CD14-positive monocyte (primary cell): ENCODE data around the gene USP3. TPM values are rescaled to one million over a fixed set of nuclear protein-coding genes. Genes with fewer than 3 reads are reported as not detected.

Experiments used
- DNase-seq, 3 donors: peaks; one replicate each; pipeline ENCODE4 v3.0.0-alpha.2; 2011 to 2022
- H2AFZ ChIP-seq: 2 replicates; pipeline ENCODE4 v1.6.0; 2012; ENCODE audit warnings: mild to moderate bottlenecking, low read depth, low read length, inconsistent platforms; ENCODE audit not compliant: insufficient read depth, poor library complexity, severe bottlenecking
- H3K27ac ChIP-seq, 2 donors: 1 replicate in 1 of 2; 2 replicates in 1 of 2; pipeline ENCODE4 v1.5.1; 2012 to 2013; ENCODE audit warnings: low read length in 2 of 2, control low read depth in 1 of 2, inconsistent platforms in 1 of 2, low read depth in 1 of 2, mild to moderate bottlenecking in 1 of 2
- H3K27me3 ChIP-seq, 2 donors: one replicate each; pipeline versions ENCODE4 v1.6.0 to v1.6.1; 2011 to 2013; ENCODE audit warnings: low read length in 2 of 2; ENCODE audit not compliant: control insufficient read depth in 2 of 2, insufficient read depth in 2 of 2
- H3K36me3 ChIP-seq, 2 donors: replicated peaks in 1 of 2; 1 replicate in 1 of 2; 2 replicates in 1 of 2; pipeline versions ENCODE4 v1.5.1 to v1.6.1; 2012 to 2013; ENCODE audit warnings: low read length in 2 of 2, control low read depth in 1 of 2, inconsistent platforms in 1 of 2, mild to moderate bottlenecking in 1 of 2; ENCODE audit not compliant: insufficient read depth in 2 of 2, control insufficient read depth in 1 of 2
- H3K4me1 ChIP-seq, 2 donors: 1 replicate in 1 of 2; 2 replicates in 1 of 2; pipeline versions ENCODE4 v1.5.1 to v1.6.1; 2012 to 2013; ENCODE audit warnings: low read length in 2 of 2, control low read depth in 1 of 2, inconsistent platforms in 1 of 2, mild to moderate bottlenecking in 1 of 2, moderate library complexity in 1 of 2; ENCODE audit not compliant: insufficient read depth in 2 of 2, control insufficient read depth in 1 of 2
- H3K4me2 ChIP-seq: replicated peaks from 2 replicates; pipeline ENCODE3; 2012; ENCODE audit warnings: low read length, moderate library complexity, mild to moderate bottlenecking; ENCODE audit not compliant: poor library complexity, severe bottlenecking; ENCODE audit errors: extremely low read depth
- H3K4me3 ChIP-seq, 3 experiments: fragments of 200-600 bp in 1 of 3; sonication (generic) in 1 of 3; replicated peaks in 1 of 3; 1 replicate in 2 of 3; 2 replicates in 1 of 3; pipeline ENCODE4 v1.5.1; 2011 to 2013; ENCODE audit warnings: low read length in 3 of 3, mild to moderate bottlenecking in 3 of 3, control low read depth in 2 of 3, low read depth in 2 of 3, inconsistent platforms in 1 of 3, moderate library complexity in 1 of 3
- H3K79me2 ChIP-seq: 2 replicates; pipeline ENCODE4 v1.6.0; 2012; ENCODE audit warnings: mild to moderate bottlenecking, control low read depth, inconsistent platforms, low read length, moderate library complexity; ENCODE audit not compliant: insufficient read depth
- H3K9ac ChIP-seq: 2 replicates; pipeline ENCODE4 v1.6.0; 2017; ENCODE audit warnings: low read length, mild to moderate bottlenecking; ENCODE audit not compliant: insufficient read depth, poor library complexity, severe bottlenecking
- H3K9me3 ChIP-seq, 2 donors: replicated peaks in 1 of 2; 1 replicate in 1 of 2; 2 replicates in 1 of 2; pipeline versions ENCODE4 v1.5.1 to v1.6.1; 2012 to 2013; ENCODE audit warnings: low read length in 2 of 2, control low read depth in 1 of 2; ENCODE audit not compliant: control insufficient read depth in 1 of 2, insufficient read depth in 1 of 2
- H4K20me1 ChIP-seq: 2 replicates; pipeline ENCODE4 v1.6.0; 2012; ENCODE audit warnings: mild to moderate bottlenecking, low read length, control low read depth, moderate library complexity; ENCODE audit not compliant: insufficient read depth
- H3K27ac Mint-ChIP-seq, 7 donors: one replicate each; pipeline ENCODE4 v1.8.0; 2020; ENCODE audit warnings: mild to moderate bottlenecking in 7 of 7, mixed read lengths in 7 of 7, moderate library complexity in 6 of 7, inconsistent platforms in 2 of 7
- H3K27me3 Mint-ChIP-seq, 3 donors: one replicate each; pipeline ENCODE4 v1.8.0; 2021 to 2022; ENCODE audit warnings: low read depth in 3 of 3, mild to moderate bottlenecking in 3 of 3, mixed read lengths in 3 of 3, moderate library complexity in 3 of 3, inconsistent platforms in 1 of 3
- H3K36me3 Mint-ChIP-seq, 2 donors: one replicate each; pipeline ENCODE4 v1.8.0; 2020; ENCODE audit warnings: mixed read lengths in 2 of 2, inconsistent platforms in 1 of 2, mild to moderate bottlenecking in 1 of 2
- H3K4me1 Mint-ChIP-seq: one replicate; pipeline ENCODE4 v1.8.0; 2020; ENCODE audit warnings: mild to moderate bottlenecking, mixed read lengths
- H3K4me3 Mint-ChIP-seq, 2 donors: one replicate each; pipeline ENCODE4 v1.8.0; 2020; ENCODE audit warnings: mild to moderate bottlenecking in 2 of 2, mixed read lengths in 2 of 2, moderate library complexity in 1 of 2
- H3K9me3 Mint-ChIP-seq, 7 donors: one replicate each; pipeline ENCODE4 v1.8.0; 2020 to 2022; ENCODE audit warnings: mixed read lengths in 7 of 7, mild to moderate bottlenecking in 6 of 7, moderate library complexity in 6 of 7, inconsistent platforms in 2 of 7
- CTCF ChIP-seq: fragments of 200-600 bp; IDR thresholded peaks from one replicate; pipeline ENCODE4 v1.8.0; 2022; ENCODE audit warnings: antibody characterized with exemption, mild to moderate bottlenecking
- WGBS: methylation state at CpG from one replicate; pipeline ENCODE4 v1.1.5; 2013; ENCODE audit warnings: missing lambda C conversion rate; ENCODE audit not compliant: insufficient coverage; 5-methylcytosine and 5-hydroxymethylcytosine counted together
- intact Hi-C, 2 donors: fragments of 100-400 bp; cut with micrococcal nuclease; formaldehyde crosslinking; loops; one replicate each; pipeline versions ENCODE4 v1.15.0 to v1.15.1; 2023
- polyA plus RNA-seq, 3 donors: library from polyadenylated mRNA; depleted of rRNA in 1 of 3; unstranded in 2 of 3; stranded (reverse) in 1 of 3; fragments of 300-500 nt in 2 of 3; fragments of >200 nt in 1 of 3; fragmentation: Illumina TruSeq in 2 of 3; gene quantifications; 1 replicate in 2 of 3; 2 replicates in 1 of 3; pipeline ENCODE4 v1.2.3, GENCODE V29; 2012 to 2021

USP3 gene
- polyA plus RNA-seq, 3 donors = 91.4 to 167 (median 122) TPM

GRCh38 chr15:63593705-63594671 lies 89.6 kb downstream of the USP3 start:
- TF ChIP-seq CTCF = no peak
- H3K36me3 Mint-ChIP-seq = peaks cover 53 to 57% of the 10 kb centered on the region in 2 donors
- no peak overlapping the region for H3K4me3 ChIP-seq

GRCh38 chr15:63595065-63595464 lies 90.7 kb downstream of the USP3 start:
- Histone ChIP-seq H3K4me3 (no peak overlapping the region), H3K36me3 (peaks cover 43 to 47% of the 10 kb centered on the region in 2 donors), H3K9ac (no peak overlapping the region), H3K4me2 (no peak overlapping the region), H3K79me2 (no peaks in the 10 kb centered on the region), H2AFZ (no peak overlapping the region), H3K4me1 (peaks cover 11 to 12% of the 10 kb centered on the region in 2 donors), H3K27ac (peak overlapping the region in 1 of 2 donors; percentile 36), H4K20me1 (peaks cover 69% of the 10 kb centered on the region), H3K27me3 (no peaks in the 10 kb centered on the region), H3K9me3 (no peaks in the 10 kb centered on the region)
- H3K27me3 Mint-ChIP-seq = peaks cover 0 to 5% (median 0%) of the 10 kb centered on the region in 3 donors
- H3K36me3 Mint-ChIP-seq = peaks cover 42 to 46% of the 10 kb centered on the region in 2 donors
- H3K27ac Mint-ChIP-seq = peak overlapping the region in 4 of 7 donors; percentile 5 to 69 (median 58)
- 100% methylated on average over 3 of the region's 3 CpGs for WGBS
- no peak overlapping the region for H3K4me3 Mint-ChIP-seq
- intact Hi-C loops = loop anchor here (10.0 kb wide), 2 partner anchors 300 to 310 kb away; no protein-coding TSS in a partner anchor
- no peak for DNase-seq
- H3K4me1 Mint-ChIP-seq = peaks cover 38% of the 10 kb centered on the region
- TF ChIP-seq CTCF = no peak
- H3K9me3 Mint-ChIP-seq = no peaks in the 10 kb centered on the region

More at GRCh38 chr15:63593705-63594671, 89.6 kb downstream of the USP3 start:
- DNase-seq = no peak
- H3K4me2 ChIP-seq = no peak overlapping the region
- H2AFZ ChIP-seq = no peak overlapping the region
- no peaks in the 10 kb centered on the region for H3K27me3 ChIP-seq
- intact Hi-C loops = loop anchor here (10.0 kb wide), 2 partner anchors 299 to 309 kb away; no protein-coding TSS in a partner anchor
- H3K79me2 ChIP-seq = no peaks in the 10 kb centered on the region
- peaks cover 76% of the 10 kb centered on the region for H4K20me1 ChIP-seq
- H3K4me1 Mint-ChIP-seq = peaks cover 27% of the 10 kb centered on the region
- H3K27ac ChIP-seq = peak overlapping the region in 1 of 2 donors; percentile 36
- no peak overlapping the region for H3K4me3 Mint-ChIP-seq
- 100% methylated on average over 1 of the region's 9 CpGs for WGBS
- no peaks in the 10 kb centered on the region for H3K9me3 Mint-ChIP-seq
- peaks cover 0 to 5% (median 0%) of the 10 kb centered on the region in 3 donors for H3K27me3 Mint-ChIP-seq
- H3K9ac ChIP-seq = no peak overlapping the region
- H3K27ac Mint-ChIP-seq = peak overlapping the region in 4 of 7 donors; percentile 26 to 76 (median 55)
- no peaks in the 10 kb centered on the region for H3K9me3 ChIP-seq
- peaks cover 54 to 58% of the 10 kb centered on the region in 2 donors for H3K36me3 ChIP-seq
- peaks cover under 1 to 1% of the 10 kb centered on the region in 2 donors for H3K4me1 ChIP-seq
